Activated CD4-positive, alpha-beta T cell treated with anti-CD3 and anti-CD28 coated beads, Interleukin-2, amount 10 ng/mL, durations not matched to agents 7 days and 5 days (primary cell): ENCODE data around the gene ARHGAP10. TPM values are rescaled to one million over a fixed set of nuclear protein-coding genes. Genes with fewer than 3 reads are reported as not detected.

Experiments
- CTCF ChIA-PET: fragments of 350-600 bp; sonication (Branson Sonifier 250); formaldehyde crosslinking; loops from one replicate; lab custom pipeline; 2021; ENCODE audit warnings: antibody characterized with exemption; lab: Charles Lee
- POLR2A ChIA-PET: fragments of 350-600 bp; sonication (Branson Sonifier 250); formaldehyde crosslinking; loops from one replicate; lab custom pipeline; 2021; ENCODE audit warnings: antibody characterized with exemption; lab: Charles Lee
- DNase-seq: peaks from one replicate; pipeline ENCODE4 v3.0.0-alpha.2; 2020
- H3K27ac Mint-ChIP-seq: one replicate; pipeline ENCODE4 v1.8.0; 2021; ENCODE audit warnings: mild to moderate bottlenecking, moderate library complexity, mixed read lengths
- H3K27me3 Mint-ChIP-seq: one replicate; pipeline ENCODE4 v1.8.0; 2021; ENCODE audit warnings: mixed read lengths
- H3K36me3 Mint-ChIP-seq: one replicate; pipeline ENCODE4 v1.8.0; 2021; ENCODE audit warnings: low read depth, mixed read lengths
- H3K4me1 Mint-ChIP-seq: one replicate; pipeline ENCODE4 v1.8.0; 2021; ENCODE audit warnings: mixed read lengths
- H3K4me3 Mint-ChIP-seq: one replicate; pipeline ENCODE4 v1.8.0; 2021; ENCODE audit warnings: mild to moderate bottlenecking, moderate library complexity, mixed read lengths
- H3K9me3 Mint-ChIP-seq: one replicate; pipeline ENCODE4 v1.8.0; 2021; ENCODE audit warnings: mixed read lengths
- total RNA-seq, 2 experiments: library from RNA; stranded (reverse); gene quantifications; one replicate each; pipeline ENCODE4 v1.2.3, GENCODE V29; 2021

ARHGAP10 gene
- total RNA-seq, 2 experiments from 2014 or later: 9.4 to 10.7 TPM

DNA sequence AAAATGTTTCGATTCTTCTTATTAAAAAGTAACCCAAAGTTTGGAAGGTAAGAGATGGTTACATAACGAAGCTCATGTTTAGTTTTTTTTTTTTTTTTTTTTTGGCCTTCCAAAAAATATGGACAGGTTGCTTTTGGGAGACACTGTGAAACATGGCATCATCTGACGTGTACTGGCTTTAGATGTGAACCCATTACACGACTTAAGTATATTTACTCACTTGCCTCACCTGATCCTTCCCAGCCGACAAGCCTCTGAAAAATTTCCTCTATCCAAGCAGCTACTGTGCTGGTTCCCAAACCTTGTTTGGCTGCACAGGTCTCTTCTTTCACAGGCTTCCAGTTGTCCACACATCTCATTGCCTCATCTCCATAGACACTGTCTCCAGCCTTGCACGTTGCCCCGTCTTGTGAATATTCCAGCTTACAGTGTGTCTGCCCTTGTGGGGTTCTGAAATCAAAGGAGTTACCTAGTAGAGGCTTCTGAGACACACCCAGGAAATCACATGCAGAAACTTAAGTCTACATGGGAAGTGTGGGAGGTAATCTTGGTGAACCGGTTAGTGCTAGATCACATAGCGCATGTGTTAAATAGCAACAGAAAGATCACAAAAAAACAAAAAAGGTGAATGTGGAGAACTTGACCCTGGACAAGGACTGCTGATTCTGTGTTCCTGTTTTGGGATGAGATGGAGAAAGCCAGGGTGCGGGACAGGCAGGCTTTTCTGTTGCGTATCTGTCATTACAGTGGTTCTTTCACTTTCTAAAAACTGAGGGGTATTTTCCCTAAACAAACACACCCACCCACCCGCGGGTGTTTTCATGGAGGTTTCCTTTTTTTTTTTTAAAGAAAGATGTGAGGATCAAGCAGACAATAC lies 328.6 kb downstream of the ARHGAP10 start:
- POLR2A ChIA-PET: no interaction called here
- peak overlapping the region; percentile 94 for H3K27ac Mint-ChIP-seq
- peaks cover 13% of the 10 kb centered on the region for H3K9me3 Mint-ChIP-seq
- no peaks in the 10 kb centered on the region for H3K27me3 Mint-ChIP-seq
- peak overlapping the region; percentile 71 for H3K4me3 Mint-ChIP-seq
- CTCF ChIA-PET: interaction anchor here (1.5 kb wide), 1 partner anchor 16 kb away, joined by 4 read pairs; no protein-coding TSS in a partner anchor
- peaks cover 34% of the 10 kb centered on the region for H3K36me3 Mint-ChIP-seq
- peaks cover 64% of the 10 kb centered on the region for H3K4me1 Mint-ChIP-seq
- DNase-seq: peak; percentile 48

- peaks cover 58% of the 10 kb centered on the region for H3K4me1 Mint-ChIP-seq
- CTCF ChIA-PET: interaction anchor here (1.5 kb wide), 1 partner anchor 16 kb away, joined by 4 read pairs; no protein-coding TSS in a partner anchor
Measured at GRCh38 chr4:148061141-148061481, 329.2 kb downstream of the ARHGAP10 start.

GRCh38 chr4:148061795-148062194 lies 329.9 kb downstream of the ARHGAP10 start:
- DNase-seq: no peak
- ChIA-PET POLR2A (no interaction called here), CTCF (interaction anchor here (1.5 kb wide), 1 partner anchor 17 kb away, joined by 4 read pairs; no protein-coding TSS in a partner anchor)
- Mint-ChIP-seq H3K27me3 (no peaks in the 10 kb centered on the region), H3K4me3 (no peak overlapping the region), H3K4me1 (peaks cover 51% of the 10 kb centered on the region), H3K27ac (peak overlapping the region; percentile 94), H3K36me3 (peaks cover 28% of the 10 kb centered on the region), H3K9me3 (peaks cover 13% of the 10 kb centered on the region)

More at GRCh38 chr4:148061141-148061481, 329.2 kb downstream of the ARHGAP10 start:
- Mint-ChIP-seq H3K27ac (peak overlapping the region; percentile 94), H3K9me3 (peaks cover 13% of the 10 kb centered on the region), H3K4me3 (peak overlapping the region; percentile 71), H3K36me3 (peaks cover 31% of the 10 kb centered on the region), H3K27me3 (no peaks in the 10 kb centered on the region)
- no peak for DNase-seq
- POLR2A ChIA-PET: no interaction called here

GRCh38 chr4:148062301-148062950 lies 330.5 kb downstream of the ARHGAP10 start:
- CTCF ChIA-PET: interaction anchor here (1.6 kb wide), 1 partner anchor 18 kb away, joined by 4 read pairs; no protein-coding TSS in a partner anchor
- POLR2A ChIA-PET: no interaction called here
- Mint-ChIP-seq H3K36me3 (peaks cover 23% of the 10 kb centered on the region), H3K9me3 (peaks cover 10% of the 10 kb centered on the region), H3K4me1 (peaks cover 45% of the 10 kb centered on the region), H3K4me3 (no peak overlapping the region), H3K27me3 (no peaks in the 10 kb centered on the region), H3K27ac (peak overlapping the region; percentile 10)
- no peak for DNase-seq

DNA sequence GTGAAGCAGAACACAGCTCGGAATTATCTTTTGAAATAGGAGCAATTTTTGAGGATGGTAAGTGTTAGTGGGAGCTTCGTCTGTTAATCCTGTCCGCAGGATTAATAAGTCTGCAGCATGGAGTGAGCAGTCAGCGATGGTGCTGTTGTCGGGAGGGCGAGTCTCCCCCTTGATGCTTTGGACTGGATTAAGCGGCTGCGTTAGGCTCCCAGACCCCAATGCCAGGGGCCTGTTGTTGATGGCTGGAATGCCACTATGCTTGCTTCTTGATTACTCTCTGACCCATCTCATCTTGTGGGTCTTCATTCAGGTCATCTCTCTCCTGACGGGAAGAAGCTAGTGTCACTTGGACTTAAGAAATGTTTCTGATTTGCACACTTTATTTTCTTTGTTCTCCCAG lies 332.6 kb downstream of the ARHGAP10 start:
- CTCF ChIA-PET: interaction anchor here (1.0 to 1.1 kb wide), 2 partner anchors 8 to 10 kb away, joined by 4 read pairs; no protein-coding TSS in a partner anchor
- peaks cover 25% of the 10 kb centered on the region for H3K4me1 Mint-ChIP-seq
- POLR2A ChIA-PET: no interaction called here

DNA sequence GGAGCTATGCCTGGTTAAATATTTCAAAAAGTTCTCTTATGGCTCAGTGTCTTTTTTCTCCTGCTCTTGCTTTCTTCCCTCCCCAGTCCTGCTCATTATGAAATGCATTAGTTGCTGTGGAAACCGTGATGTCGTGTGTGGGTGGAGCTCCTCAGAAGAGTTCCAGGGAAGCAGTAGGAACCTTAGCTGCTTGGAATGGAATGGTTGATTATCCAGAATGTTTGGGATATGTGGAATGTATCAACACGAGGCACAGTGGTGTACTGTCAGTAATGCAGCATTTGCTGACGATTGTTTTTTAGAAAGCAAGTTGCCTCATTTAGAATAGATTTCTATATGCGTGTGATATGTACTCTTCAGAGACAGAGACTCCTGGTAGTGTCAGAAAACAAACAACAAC lies 333.2 kb downstream of the ARHGAP10 start:
- Mint-ChIP-seq H3K27me3 (no peaks in the 10 kb centered on the region), H3K4me1 (peaks cover 21% of the 10 kb centered on the region), H3K27ac (no peak overlapping the region), H3K4me3 (no peak overlapping the region), H3K9me3 (peaks cover 3% of the 10 kb centered on the region), H3K36me3 (peaks cover 9% of the 10 kb centered on the region)
- DNase-seq: no peak
- POLR2A ChIA-PET: no interaction called here
- CTCF ChIA-PET: interaction anchor here (1.1 kb wide), 1 partner anchor 9 kb away, joined by 4 read pairs; no protein-coding TSS in a partner anchor

More for the DNA sequence above, 332.6 kb downstream of the ARHGAP10 start:
- H3K4me3 Mint-ChIP-seq: no peak overlapping the region
- H3K9me3 Mint-ChIP-seq: peaks cover 6% of the 10 kb centered on the region
- no peaks in the 10 kb centered on the region for H3K27me3 Mint-ChIP-seq
- DNase-seq: no peak
- H3K36me3 Mint-ChIP-seq: peaks cover 12% of the 10 kb centered on the region
- H3K27ac Mint-ChIP-seq: no peak overlapping the region

DNA sequence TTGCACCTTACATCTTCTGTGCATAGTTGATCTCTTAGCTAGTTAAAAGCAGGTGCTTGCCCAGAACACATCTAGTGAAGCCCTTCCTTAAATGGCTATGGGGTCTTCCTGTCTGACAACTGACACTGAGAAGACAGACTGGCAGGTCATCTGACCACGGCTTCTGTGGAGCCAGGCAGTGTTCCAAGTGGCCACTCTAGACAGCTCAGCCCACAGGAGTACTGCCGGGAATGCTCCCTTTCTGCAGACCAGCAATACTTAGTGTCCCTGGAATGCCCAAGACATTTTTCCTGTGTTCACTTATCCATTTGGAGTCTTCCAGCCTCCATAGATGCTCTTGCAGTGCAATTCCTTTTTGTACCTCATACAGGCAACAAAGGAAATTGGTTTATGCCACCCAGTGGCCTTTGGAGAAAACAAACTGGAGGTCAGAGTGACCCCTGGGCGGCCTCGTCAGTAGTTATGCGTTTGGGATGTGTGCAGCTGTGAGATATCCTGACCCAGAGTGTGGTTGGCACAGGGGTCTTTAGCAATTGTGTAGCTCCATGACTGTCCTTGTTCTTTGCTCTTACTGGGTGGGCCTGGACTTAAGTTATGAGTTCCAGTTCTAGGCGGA lies 335.5 kb downstream of the ARHGAP10 start:
- H3K36me3 Mint-ChIP-seq: peaks cover 8% of the 10 kb centered on the region
- H3K27ac Mint-ChIP-seq: peak overlapping the region; percentile 2
- H3K4me1 Mint-ChIP-seq: no peaks in the 10 kb centered on the region
- CTCF ChIA-PET: interaction anchor here (1.1 kb wide), 1 partner anchor 15 kb away, joined by 3 read pairs; no protein-coding TSS in a partner anchor
- DNase-seq: no peak
- H3K4me3 Mint-ChIP-seq: no peak overlapping the region
- POLR2A ChIA-PET: no interaction called here
- H3K27me3 Mint-ChIP-seq: no peaks in the 10 kb centered on the region
- no peaks in the 10 kb centered on the region for H3K9me3 Mint-ChIP-seq

- ChIA-PET CTCF (no interaction called here), POLR2A (no interaction called here)
- no peak overlapping the region for H3K4me3 Mint-ChIP-seq
- H3K27ac Mint-ChIP-seq: no peak overlapping the region
- DNase-seq: no peak
- peaks cover 16% of the 10 kb centered on the region for H3K36me3 Mint-ChIP-seq
- no peaks in the 10 kb centered on the region for H3K27me3 Mint-ChIP-seq
- H3K4me1 Mint-ChIP-seq: no peaks in the 10 kb centered on the region
- no peaks in the 10 kb centered on the region for H3K9me3 Mint-ChIP-seq
Measured at GRCh38 chr4:148068065-148068911, 336.4 kb downstream of the ARHGAP10 start.

GRCh38 chr4:148069086-148069894 lies 337.4 kb downstream of the ARHGAP10 start:
- Mint-ChIP-seq H3K27ac (no peak overlapping the region), H3K36me3 (peaks cover 24% of the 10 kb centered on the region), H3K4me1 (no peaks in the 10 kb centered on the region), H3K27me3 (no peaks in the 10 kb centered on the region), H3K9me3 (peaks cover 5% of the 10 kb centered on the region), H3K4me3 (no peak overlapping the region)
- ChIA-PET CTCF (no interaction called here), POLR2A (no interaction called here)
- DNase-seq: no peak

- peaks cover 11% of the 10 kb centered on the region for H3K9me3 Mint-ChIP-seq
- H3K36me3 Mint-ChIP-seq: peaks cover 28% of the 10 kb centered on the region
- no peaks in the 10 kb centered on the region for H3K27me3 Mint-ChIP-seq
- no peaks in the 10 kb centered on the region for H3K4me1 Mint-ChIP-seq
- H3K27ac Mint-ChIP-seq: peak overlapping the region; percentile 33
- no peak overlapping the region for H3K4me3 Mint-ChIP-seq
- ChIA-PET POLR2A (no interaction called here), CTCF (no interaction called here)
- DNase-seq: no peak
Measured at GRCh38 chr4:148069895-148070178, 337.9 kb downstream of the ARHGAP10 start.

DNA sequence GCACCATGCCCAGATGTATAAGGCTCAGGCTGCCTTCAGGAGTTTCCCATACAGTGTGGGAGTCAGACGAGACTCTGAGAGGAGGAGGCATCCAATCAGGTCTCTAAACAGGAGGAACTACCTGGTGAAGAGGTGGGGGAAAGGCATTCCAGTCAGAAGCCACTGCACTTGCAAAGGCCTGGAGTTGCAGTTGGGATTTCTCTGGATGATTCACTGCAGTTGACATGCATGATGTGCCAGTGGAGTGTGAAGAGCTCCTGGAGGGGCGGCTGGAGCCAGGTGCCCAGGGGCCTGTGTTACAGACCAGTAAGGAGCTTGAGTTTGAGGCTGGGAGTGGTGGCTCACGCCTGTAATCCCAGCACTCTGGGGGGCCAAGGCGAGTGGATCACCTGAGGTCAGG lies 339.1 kb downstream of the ARHGAP10 start:
- Mint-ChIP-seq H3K9me3 (peaks cover 21% of the 10 kb centered on the region), H3K4me1 (no peaks in the 10 kb centered on the region), H3K36me3 (peaks cover 34% of the 10 kb centered on the region), H3K4me3 (no peak overlapping the region), H3K27ac (no peak overlapping the region), H3K27me3 (no peaks in the 10 kb centered on the region)
- POLR2A ChIA-PET: no interaction called here
- DNase-seq: no peak
- CTCF ChIA-PET: no interaction called here
